ENCODE data around the gene SIGLEC1. TPM values are rescaled to one million over a fixed set of nuclear protein-coding genes. Genes with fewer than 3 reads are reported as not detected.

Gene SIGLEC1
- total and polyA plus RNA-seq, 2 donors from 2014 or later: 2.4 to 20.2 TPM

DNA sequence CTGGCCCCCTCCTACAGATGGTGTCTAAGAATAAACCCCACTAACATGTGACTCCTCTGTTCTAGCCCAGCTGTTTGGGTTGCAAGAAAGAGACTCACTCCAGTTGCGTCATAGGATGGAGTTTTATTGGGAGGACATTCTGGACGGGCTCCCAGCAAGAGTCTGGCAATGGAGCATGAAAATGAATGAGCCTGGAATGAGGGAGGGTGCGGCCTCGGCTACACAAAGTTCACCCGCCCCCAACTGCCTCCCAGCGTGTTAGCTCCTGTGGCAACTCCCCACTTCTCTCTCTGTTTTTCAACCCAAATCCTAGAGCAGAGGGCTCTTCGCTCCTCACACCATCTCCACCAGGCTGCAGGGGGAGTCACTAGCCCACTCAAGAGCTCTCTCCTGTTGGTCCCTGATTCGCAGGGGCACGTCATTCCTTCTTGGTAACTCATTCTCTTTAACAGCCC lies 25.5 kb downstream of the SIGLEC1 start:
- DNase-seq (peak in 4 of 5 donors; percentile 78 to 96 (median 84)), FAIRE-seq (no peak)
- peaks cover 0 to 4% (median 3%) of the 10 kb centered on the region in 3 donors for H3K4me1 ChIP-seq (ENCODE audit: control insufficient read depth in 2 of 3, insufficient read depth in 2 of 3, low read depth in 1 of 3, low read length in 3 of 3)
- H3K9ac ChIP-seq (ENCODE audit: low read length in 3 of 3): no peak overlapping the region
- H3K36me3 ChIP-seq (ENCODE audit: control insufficient read depth in 2 of 3, insufficient read depth in 3 of 3, low read length in 3 of 3): no peaks in the 10 kb centered on the region
- peak overlapping the region in 1 of 2 donors; percentile 0 for H3K27ac ChIP-seq (ENCODE audit: low read depth in 2 of 2, low read length in 2 of 2)
- no peak for TF ChIP-seq CTCF (IDR thresholded peaks at IDR 0.05; ENCODE audit: borderline replicate concordance, extremely low read depth, insufficient read depth)
- no peaks in the 10 kb centered on the region for H3K9me3 ChIP-seq (ENCODE audit: control insufficient read depth in 2 of 3, insufficient read depth in 1 of 3, low read length in 3 of 3)
- intact Hi-C loops (cut with DNase I): no loop called here
- H3K4me3 ChIP-seq (ENCODE audit: low read length in 3 of 3): no peak overlapping the region
- no peaks in the 10 kb centered on the region for H3K27me3 ChIP-seq (ENCODE audit: control insufficient read depth, insufficient read depth, low read length)

DNA sequence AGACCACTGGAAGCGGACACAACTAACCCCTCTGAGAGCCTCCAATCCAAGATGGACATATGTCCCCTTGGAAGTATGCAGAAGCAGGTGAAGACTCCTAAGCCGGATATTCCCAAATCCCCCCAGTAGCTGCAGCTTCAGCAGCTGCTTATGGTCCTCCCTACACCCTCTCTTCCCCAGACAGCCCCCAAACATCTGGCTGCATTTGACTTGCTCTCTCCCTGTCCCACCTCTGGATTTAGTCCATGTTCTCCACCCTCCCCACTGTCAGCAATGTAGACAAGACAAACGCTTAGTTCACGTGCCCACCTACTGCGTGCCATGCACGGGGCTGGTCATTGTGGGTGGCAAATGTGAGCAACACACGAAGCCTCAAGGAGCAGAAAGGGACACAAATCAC lies 26.0 kb downstream of the SIGLEC1 start:
- intact Hi-C loops (cut with DNase I): no loop called here
- no peak for TF ChIP-seq CTCF (IDR thresholded peaks at IDR 0.05; ENCODE audit: borderline replicate concordance, extremely low read depth, insufficient read depth)
- FAIRE-seq (no peak), DNase-seq (peak in 1 of 5 donors; percentile 1)
- H3K4me3 ChIP-seq (ENCODE audit: low read length in 3 of 3): no peak overlapping the region
- no peak overlapping the region for H3K27ac ChIP-seq (ENCODE audit: low read depth in 2 of 2, low read length in 2 of 2)
- no peaks in the 10 kb centered on the region for H3K9me3 ChIP-seq (ENCODE audit: control insufficient read depth in 2 of 3, insufficient read depth in 1 of 3, low read length in 3 of 3)
- no peak overlapping the region for H3K9ac ChIP-seq (ENCODE audit: low read length in 3 of 3)
- peaks cover 0 to 5% (median 4%) of the 10 kb centered on the region in 3 donors for H3K4me1 ChIP-seq (ENCODE audit: control insufficient read depth in 2 of 3, insufficient read depth in 2 of 3, low read depth in 1 of 3, low read length in 3 of 3)
- H3K27me3 ChIP-seq (ENCODE audit: control insufficient read depth, insufficient read depth, low read length): no peaks in the 10 kb centered on the region
- no peaks in the 10 kb centered on the region for H3K36me3 ChIP-seq (ENCODE audit: control insufficient read depth in 2 of 3, insufficient read depth in 3 of 3, low read length in 3 of 3)

- intact Hi-C loops (cut with DNase I): no loop called here
- peaks cover 0 to 5% (median 4%) of the 10 kb centered on the region in 3 donors for H3K4me1 ChIP-seq (ENCODE audit: control insufficient read depth in 2 of 3, insufficient read depth in 2 of 3, low read depth in 1 of 3, low read length in 3 of 3)
- FAIRE-seq: no peak
- no peak for DNase-seq
- no peaks in the 10 kb centered on the region for H3K9me3 ChIP-seq (ENCODE audit: control insufficient read depth in 2 of 3, insufficient read depth in 1 of 3, low read length in 3 of 3)
- no peak overlapping the region for H3K4me3 ChIP-seq (ENCODE audit: low read length in 3 of 3)
- no peak overlapping the region for H3K27ac ChIP-seq (ENCODE audit: low read depth in 2 of 2, low read length in 2 of 2)
- no peak overlapping the region for H3K9ac ChIP-seq (ENCODE audit: low read length in 3 of 3)
- TF ChIP-seq CTCF (IDR thresholded peaks at IDR 0.05; ENCODE audit: borderline replicate concordance, extremely low read depth, insufficient read depth): no peak
- no peaks in the 10 kb centered on the region for H3K36me3 ChIP-seq (ENCODE audit: control insufficient read depth in 2 of 3, insufficient read depth in 3 of 3, low read length in 3 of 3)
- H3K27me3 ChIP-seq (ENCODE audit: control insufficient read depth, insufficient read depth, low read length): no peaks in the 10 kb centered on the region
These were observed 27.1 kb downstream of the SIGLEC1 start for GRCh38 chr20:3685341-3685740.
